Esophagus muscularis mucosa (tissue), 4 donors: ENCODE data around the gene DCLK2.

ENCODE experiments used
- CTCF ChIP-seq, 3 experiments: fragments of 200-600 bp in 2 of 3; fragments of 450-650 bp in 1 of 3; sonication (generic) in 2 of 3; IDR thresholded peaks; one replicate each; pipeline ENCODE4 v1.5.1; 2017 to 2019; ENCODE audit warnings: antibody characterized with exemption in 3 of 3, mild to moderate bottlenecking in 2 of 3, moderate library complexity in 1 of 3
- EP300 ChIP-seq: sonication (generic); formaldehyde crosslinking; IDR thresholded peaks from one replicate; pipeline ENCODE4 v1.6.1; 2017; ENCODE audit warnings: antibody characterized with exemption
- POLR2A ChIP-seq: fragments of 450-650 bp; IDR thresholded peaks from one replicate; pipeline ENCODE4 v1.6.1; 2017; ENCODE audit warnings: antibody characterized with exemption, moderate library complexity, mild to moderate bottlenecking, low read depth
- POLR2AphosphoS5 ChIP-seq, 2 donors: sonication (generic); formaldehyde crosslinking; IDR thresholded peaks; one replicate each; pipeline ENCODE4 v1.6.1; 2017; ENCODE audit warnings: antibody characterized with exemption in 2 of 2

- TF ChIP-seq CTCF (IDR thresholded peaks at IDR 0.05) (no peak), POLR2A (no peak), EP300 (no peak), POLR2AphosphoS5 (IDR thresholded peaks at IDR 0.05) (no peak)
Observed at GRCh38 chr4:150141756-150142155, 63.5 kb downstream of the DCLK2 start.
